B cell (primary cell): Measurements from ENCODE around the gene ZNF524.

Experiments
- CTCF ChIP-seq: fragments of 200-600 bp; IDR thresholded peaks from one replicate; pipeline ENCODE4 v1.8.0; 2022; ENCODE audit warnings: antibody characterized with exemption, mild to moderate bottlenecking
- EZH2 ChIP-seq: IDR thresholded peaks from 2 replicates; pipeline ENCODE4 v1.6.1; 2012; ENCODE audit warnings: borderline replicate concordance, low read depth, mild to moderate bottlenecking, moderate library complexity, low read length; ENCODE audit not compliant: insufficient read depth, poor library complexity, severe bottlenecking

GRCh38 chr19:55596304-55596703 is 3.8 kb upstream of the ZNF524 start:
- no peak for TF ChIP-seq CTCF
- no peak for TF ChIP-seq EZH2
